IPS DF 6.9 (cell line): ENCODE measurements around the gene DHRS2.
"Not testable (repeated sequence)": the region's sequence is repeated elsewhere in the genome, so short reads cannot be mapped to it uniquely, and the experiment has no call there.

ENCODE experiments used
- DNase-seq: peaks from one replicate; pipeline ENCODE4 v3.0.0-alpha.2; 2013; ENCODE audit warnings: low read depth, low spot score
- H3K27ac ChIP-seq: one replicate; pipeline ENCODE4 v1.5.1; 2013; ENCODE audit warnings: low read length, control low read depth
- H3K27me3 ChIP-seq: 2 replicates; pipeline ENCODE4 v1.6.1; 2013; ENCODE audit warnings: mild to moderate bottlenecking, low read length; ENCODE audit not compliant: control insufficient read depth, insufficient read depth
- H3K36me3 ChIP-seq: 2 replicates; pipeline ENCODE4 v1.6.1; 2013; ENCODE audit warnings: low read length; ENCODE audit not compliant: control insufficient read depth, insufficient read depth
- H3K4me1 ChIP-seq: 2 replicates; pipeline ENCODE4 v1.6.1; 2013; ENCODE audit warnings: low read length; ENCODE audit not compliant: control insufficient read depth, insufficient read depth
- H3K4me3 ChIP-seq: 2 replicates; pipeline ENCODE4 v1.5.1; 2013; ENCODE audit warnings: mild to moderate bottlenecking, low read length
- H3K9me3 ChIP-seq: 2 replicates; pipeline ENCODE4 v1.6.1; 2013; ENCODE audit warnings: low read length, inconsistent platforms; ENCODE audit not compliant: control insufficient read depth, insufficient read depth
- WGBS: extraction: QIAGEN DNeasy Blood & Tissue Kit; methylation state at CpG from one replicate; pipeline ENCODE4 v1.1.7; 2013; ENCODE audit warnings: mixed read lengths, missing lambda C conversion rate; ENCODE audit not compliant: insufficient read length, insufficient coverage; 5-methylcytosine and 5-hydroxymethylcytosine counted together

Gene DHRS2

DNA sequence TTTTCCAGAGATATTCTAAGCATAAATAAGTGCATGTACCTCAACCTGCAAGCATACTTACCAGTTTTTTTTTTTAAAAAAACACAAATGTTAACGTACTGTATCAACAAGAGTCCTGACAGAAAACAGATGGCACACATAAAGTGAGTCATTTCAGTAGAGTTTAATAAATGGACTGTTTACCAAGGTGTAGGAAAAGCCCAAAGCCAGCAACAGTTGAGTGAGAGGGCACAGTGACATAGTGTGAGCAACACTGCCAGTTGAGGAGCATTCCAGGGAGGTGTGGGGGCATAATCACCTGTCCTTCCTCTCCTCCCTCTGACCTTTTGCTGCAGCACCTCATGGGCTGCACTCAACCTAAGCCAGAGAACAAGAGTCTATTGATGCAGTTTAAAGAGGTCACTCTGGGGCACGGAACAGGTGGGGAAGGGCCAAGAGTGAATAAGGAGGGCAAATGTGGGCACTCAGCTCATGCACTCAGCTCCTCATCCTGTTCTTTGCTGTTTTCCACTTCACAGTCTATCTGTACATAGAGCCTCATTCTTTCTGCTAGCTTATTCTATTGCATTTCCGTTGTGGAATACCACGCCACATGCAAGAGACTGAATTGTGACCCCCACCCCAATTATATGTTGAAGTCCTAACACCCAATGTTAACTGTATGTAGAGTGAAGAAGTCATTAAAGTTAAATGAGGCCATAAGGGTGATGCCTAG is 29.3 kb downstream of the DHRS2 start:
- Histone ChIP-seq H3K36me3 (no peaks in the 10 kb centered on the region), H3K4me3 (no peak overlapping the region), H3K27ac (no peak overlapping the region), H3K27me3 (no peaks in the 10 kb centered on the region), H3K4me1 (no peaks in the 10 kb centered on the region), H3K9me3 (no peaks in the 10 kb centered on the region)
- DNase-seq = no peak
- no CpG with 5 or more reads among the region's 4 CpGs for WGBS

- WGBS = no CpG with 5 or more reads among the region's 3 CpGs
- Histone ChIP-seq H3K36me3 (no peaks in the 10 kb centered on the region), H3K4me1 (no peaks in the 10 kb centered on the region), H3K4me3 (no peak overlapping the region), H3K27ac (no peak overlapping the region), H3K9me3 (no peaks in the 10 kb centered on the region), H3K27me3 (no peaks in the 10 kb centered on the region)
- no peak for DNase-seq
Observed at GRCh38 chr14:23667134-23667533, 31.0 kb downstream of the DHRS2 start.

DNA sequence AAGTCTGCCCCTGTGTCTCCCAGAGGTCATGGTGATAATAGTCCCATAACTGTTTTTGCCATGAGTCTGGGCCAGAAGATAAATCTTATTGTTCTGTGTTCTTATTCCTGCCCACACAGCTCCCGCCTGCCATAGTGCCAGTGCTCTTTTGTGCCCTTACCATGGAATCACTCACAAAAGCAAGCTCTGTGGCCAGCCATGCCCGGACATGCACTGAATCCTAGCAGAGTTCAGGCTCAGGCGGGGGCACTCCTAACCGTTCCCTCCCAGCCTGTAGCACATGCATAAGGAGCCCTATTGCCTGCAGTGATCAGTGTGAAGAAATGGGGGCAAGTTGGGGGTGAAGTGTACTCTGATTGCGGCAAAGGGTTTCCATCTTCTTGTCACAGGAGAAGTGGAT is 33.3 kb downstream of the DHRS2 start:
- no peak for DNase-seq
- Histone ChIP-seq H3K9me3 (no peaks in the 10 kb centered on the region), H3K4me1 (no peaks in the 10 kb centered on the region), H3K27me3 (no peaks in the 10 kb centered on the region), H3K4me3 (no peak overlapping the region), H3K36me3 (no peaks in the 10 kb centered on the region), H3K27ac (no peak overlapping the region)
- no CpG with 5 or more reads among the region's 5 CpGs for WGBS

DNA sequence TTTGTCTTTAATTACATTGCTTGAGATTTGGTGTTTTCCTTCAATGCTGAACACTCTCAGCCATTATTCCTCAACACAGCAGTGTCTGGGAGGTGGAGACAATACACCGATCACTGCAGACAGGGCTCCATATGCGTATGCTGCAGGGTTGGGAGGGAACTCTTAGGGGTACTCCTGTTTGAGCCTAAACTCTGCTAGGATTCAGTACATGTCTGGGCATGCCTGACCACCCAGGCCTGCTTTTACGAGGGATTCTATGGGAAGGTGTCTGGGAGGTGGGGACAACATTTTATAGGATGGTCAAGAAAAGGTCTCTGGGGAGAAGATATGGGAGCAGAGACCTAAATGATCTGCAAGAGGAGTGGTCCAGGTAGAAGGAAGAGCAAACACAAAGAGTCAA is 34.3 kb downstream of the DHRS2 start:
- Histone ChIP-seq H3K4me1 (no peaks in the 10 kb centered on the region), H3K4me3 (no peak overlapping the region), H3K36me3 (no peaks in the 10 kb centered on the region), H3K27me3 (no peaks in the 10 kb centered on the region), H3K9me3 (no peaks in the 10 kb centered on the region), H3K27ac (no peak overlapping the region)
- DNase-seq = no peak
- whole genome bisulfite sequencing = no CpG with 5 or more reads among the region's 3 CpGs

DNA sequence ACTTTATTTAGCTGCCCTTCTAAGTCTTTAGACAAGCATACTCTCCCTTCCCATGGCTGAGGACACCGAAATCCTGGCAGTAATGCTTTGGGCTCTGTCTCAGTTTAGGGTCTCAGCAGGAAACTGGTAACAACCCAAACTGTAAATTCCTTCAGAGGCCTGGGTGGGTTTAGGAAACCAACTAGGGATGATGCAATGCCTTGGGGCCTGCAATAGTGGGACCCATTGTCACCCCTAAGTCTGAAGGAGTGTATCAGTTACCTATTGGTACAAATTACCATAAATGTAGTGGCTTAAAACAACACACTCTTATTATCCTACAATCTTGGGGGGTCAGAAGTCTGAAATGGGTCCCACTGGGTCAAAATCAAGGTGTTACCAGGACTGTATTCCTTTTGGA is 36.0 kb downstream of the DHRS2 start:
- no CpG with 5 or more reads among the region's 1 CpG for WGBS
- DNase-seq = no peak

GRCh38 chr14:23675337-23675736 is 39.2 kb downstream of the DHRS2 start:
- no peaks in the 10 kb centered on the region for H3K9me3 ChIP-seq
- no peak overlapping the region for H3K4me3 ChIP-seq
- DNase-seq = no peak
- WGBS = no CpG with 5 or more reads among the region's 2 CpGs
- no peaks in the 10 kb centered on the region for H3K4me1 ChIP-seq
- H3K27ac ChIP-seq = no peak overlapping the region
- H3K36me3 ChIP-seq = no peaks in the 10 kb centered on the region
- H3K27me3 ChIP-seq = no peaks in the 10 kb centered on the region

More for the DNA sequence above, 36.0 kb downstream of the DHRS2 start:
- no peaks in the 10 kb centered on the region for H3K9me3 ChIP-seq
- H3K36me3 ChIP-seq = no peaks in the 10 kb centered on the region
- no peak overlapping the region for H3K4me3 ChIP-seq
- no peaks in the 10 kb centered on the region for H3K4me1 ChIP-seq
- no peak overlapping the region for H3K27ac ChIP-seq
- H3K27me3 ChIP-seq = no peaks in the 10 kb centered on the region

GRCh38 chr14:23675906-23676305 is 39.7 kb downstream of the DHRS2 start:
- no peak for DNase-seq
- H3K27ac ChIP-seq = no peak overlapping the region
- no peaks in the 10 kb centered on the region for H3K36me3 ChIP-seq
- WGBS = no CpG with 5 or more reads among the region's 4 CpGs
- no peaks in the 10 kb centered on the region for H3K4me1 ChIP-seq
- H3K4me3 ChIP-seq = no peak overlapping the region
- no peaks in the 10 kb centered on the region for H3K9me3 ChIP-seq
- no peaks in the 10 kb centered on the region for H3K27me3 ChIP-seq

DNA sequence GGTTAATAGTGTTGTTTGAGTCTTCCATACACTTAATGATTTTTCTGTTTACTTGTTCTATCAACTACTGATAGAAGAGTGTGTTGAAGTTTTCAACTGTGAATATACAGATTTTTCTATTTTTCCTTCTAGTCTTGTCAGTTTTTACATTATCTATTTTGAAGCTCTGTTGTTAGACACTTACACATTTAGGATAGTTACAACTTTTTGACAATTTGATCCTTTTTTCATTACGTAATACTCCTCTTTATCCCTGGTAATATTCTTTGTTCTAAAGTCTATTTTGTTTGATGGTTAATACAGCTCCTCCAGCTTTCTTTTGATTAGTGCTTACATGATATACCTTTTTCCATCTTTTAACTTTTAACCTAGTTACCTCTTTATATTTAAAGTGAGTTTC is 45.2 kb downstream of the DHRS2 start:
- no peaks in the 10 kb centered on the region for H3K9me3 ChIP-seq
- H3K27ac ChIP-seq = no peak overlapping the region
- no peaks in the 10 kb centered on the region for H3K27me3 ChIP-seq
- no peaks in the 10 kb centered on the region for H3K36me3 ChIP-seq
- DNase-seq = no peak
- WGBS = no CpG with 5 or more reads among the region's 1 CpG
- H3K4me1 ChIP-seq = no peaks in the 10 kb centered on the region
- no peak overlapping the region for H3K4me3 ChIP-seq

DNA sequence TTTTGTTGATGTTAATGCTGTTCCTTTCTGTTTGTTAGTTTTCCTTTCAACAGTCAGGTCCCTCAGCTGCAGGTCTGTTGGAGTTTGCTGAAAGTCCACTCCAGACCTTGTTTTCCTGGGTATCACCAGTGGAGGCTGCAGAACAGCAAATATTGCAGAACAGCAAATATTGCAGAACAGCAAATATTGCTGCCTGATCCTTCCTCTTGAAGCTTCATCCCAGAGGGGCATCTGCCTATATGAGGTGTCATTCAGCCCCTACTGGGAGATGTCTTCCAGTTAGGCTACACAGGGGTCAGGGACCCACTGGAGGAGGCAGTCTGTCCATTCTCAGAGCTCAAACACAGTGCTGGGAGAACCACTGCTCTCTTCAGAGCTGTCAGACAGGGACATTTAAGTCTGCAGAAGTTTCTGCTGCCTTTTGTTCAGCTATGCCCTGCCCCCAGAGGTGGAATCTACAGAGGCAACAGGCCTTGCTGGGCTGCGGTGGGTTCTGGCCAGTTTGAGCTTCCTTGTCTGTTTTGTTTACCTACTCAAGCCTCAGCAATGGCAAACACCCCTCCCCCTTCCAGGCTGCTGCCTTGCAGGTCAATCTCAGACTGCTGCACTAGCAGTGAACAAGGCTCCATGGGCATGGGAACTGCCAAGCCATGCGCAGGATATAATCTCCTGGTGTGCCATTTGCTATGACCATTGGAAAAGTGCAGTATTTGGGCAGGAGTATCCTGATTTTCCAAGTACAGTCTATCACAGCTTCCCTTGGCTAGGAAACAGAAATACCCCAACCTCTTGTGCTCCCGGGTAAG is 53.7 kb downstream of the DHRS2 start:
- not testable (repeated sequence) for DNase-seq, H3K36me3 ChIP-seq, H3K9me3 ChIP-seq, H3K27ac ChIP-seq, H3K4me1 ChIP-seq, H3K4me3 ChIP-seq, H3K27me3 ChIP-seq
- no CpG with 5 or more reads among the region's 3 CpGs for WGBS

GRCh38 chr14:23692416-23692815 is 56.3 kb downstream of the DHRS2 start:
- DNase-seq = no peak
- Histone ChIP-seq H3K36me3 (no peaks in the 10 kb centered on the region), H3K9me3 (peaks cover 2% of the 10 kb centered on the region; the same call in 1 of the 2 replicates), H3K27ac (no peak overlapping the region), H3K4me1 (peaks cover 5% of the 10 kb centered on the region; the same call in 1 of the 2 replicates), H3K27me3 (no peaks in the 10 kb centered on the region), H3K4me3 (no peak overlapping the region)
- WGBS = no CpG with 5 or more reads among the region's 1 CpG
